Stimulated activated CD8-positive, alpha-beta memory T cell treated with anti-CD3 and anti-CD28 coated beads, Interleukin-4, amount 100 ng/mL, for 4 hours (primary cell): ENCODE results near the gene PABPN1L.
A peak's percentile ranks its signal among the peaks of the same experiment; 100 is the strongest.
"Not testable (repeated sequence)": the region's sequence is repeated elsewhere in the genome, so short reads cannot be mapped to it uniquely, and the experiment has no call there.

Experiments used
- DNase-seq, 2 donors: peaks; one replicate each; pipeline ENCODE4 v3.0.0-alpha.2; 2020; ENCODE audit warnings: low read depth in 2 of 2, low spot score in 1 of 2

PABPN1L gene

GRCh38 chr16:88833086-88833485 is 33.4 kb downstream of the PABPN1L start:
- no peak for DNase-seq

GRCh38 chr16:88831838-88832237 is 34.6 kb downstream of the PABPN1L start:
- no peak for DNase-seq

GRCh38 chr16:88830783-88831182 is 35.7 kb downstream of the PABPN1L start:
- no peak for DNase-seq

- DNase-seq = no peak
Measured at GRCh38 chr16:88830258-88830657, 36.2 kb downstream of the PABPN1L start.

GRCh38 chr16:88828711-88829110 is 37.7 kb downstream of the PABPN1L start:
- DNase-seq = no peak

- DNase-seq = no peak
Measured at GRCh38 chr16:88827727-88828126, 38.7 kb downstream of the PABPN1L start.

GRCh38 chr16:88826070-88826840 is 40.2 kb downstream of the PABPN1L start:
- DNase-seq = no peak

GRCh38 chr16:88825146-88825545 is 41.3 kb downstream of the PABPN1L start:
- no peak for DNase-seq

- DNase-seq = no peak
Measured at GRCh38 chr16:88824256-88825077, 42.0 kb downstream of the PABPN1L start.

GRCh38 chr16:88823646-88824045 is 42.8 kb downstream of the PABPN1L start:
- not testable (repeated sequence) for DNase-seq

GRCh38 chr16:88822281-88823040 is 44.0 kb downstream of the PABPN1L start:
- no peak for DNase-seq

- DNase-seq = no peak
Measured at GRCh38 chr16:88821168-88821850, 45.2 kb downstream of the PABPN1L start.

GRCh38 chr16:88820385-88821025 is 46.0 kb downstream of the PABPN1L start:
- DNase-seq = no peak

- DNase-seq = no peak
Measured at GRCh38 chr16:88819126-88819525, 47.3 kb downstream of the PABPN1L start.

GRCh38 chr16:88818575-88818874 is 47.9 kb downstream of the PABPN1L start:
- no peak for DNase-seq

- DNase-seq = no peak
Measured at GRCh38 chr16:88817785-88818574, 48.5 kb downstream of the PABPN1L start.

- no peak for DNase-seq
Measured at GRCh38 chr16:88816736-88817535, 49.5 kb downstream of the PABPN1L start.

- DNase-seq = peak in 1 of 2 donors; percentile 27
Measured at GRCh38 chr16:88815901-88816589, 50.4 kb downstream of the PABPN1L start.

- DNase-seq = no peak
Measured at GRCh38 chr16:88815227-88815626, 51.2 kb downstream of the PABPN1L start.
